GM23338 (cell line): ENCODE results near the gene TMED10. TPM values are rescaled to one million over a fixed set of nuclear protein-coding genes. Genes with fewer than 3 reads are reported as not detected.

Experiments used
- ATAC-seq: fragments of 200-7000 bp; cut with Tn5 transposase; 3 replicates; pipeline ENCODE4 v1.9.1; 2020
- DNase-seq: peaks from one replicate; pipeline ENCODE4 v3.0.0-alpha.2; 2015; ENCODE audit warnings: low spot score
- H2AFZ ChIP-seq: fragments of 200-600 bp; sonication (generic); 2 replicates; pipeline ENCODE4 v1.8.0; 2016; ENCODE audit warnings: antibody characterized with exemption, mild to moderate bottlenecking, moderate library complexity
- H3F3A ChIP-seq: fragments of 200-600 bp; sonication (generic); replicated peaks from 2 replicates; pipeline ENCODE4 v1.8.0; 2017; ENCODE audit warnings: antibody characterized with exemption, mixed run types, low read depth
- H3K27ac ChIP-seq: fragments of 200-600 bp; sonication (generic); 2 replicates; pipeline ENCODE4 v1.6.1; 2016; ENCODE audit warnings: low read depth
- H3K27me3 ChIP-seq: fragments of 200-600 bp; sonication (generic); 2 replicates; pipeline ENCODE4 v1.8.0; 2016; ENCODE audit warnings: mild to moderate bottlenecking, mixed run types, moderate library complexity; ENCODE audit not compliant: insufficient read depth
- H3K36me3 ChIP-seq: fragments of 200-600 bp; sonication (generic); 2 replicates; pipeline ENCODE4 v1.8.0; 2016; ENCODE audit warnings: mild to moderate bottlenecking; ENCODE audit not compliant: insufficient read depth
- H3K4me1 ChIP-seq: fragments of 200-600 bp; sonication (generic); 2 replicates; pipeline ENCODE4 v1.8.0; 2016; ENCODE audit warnings: mild to moderate bottlenecking, moderate library complexity; ENCODE audit not compliant: insufficient read depth
- H3K4me2 ChIP-seq: fragments of 200-600 bp; sonication (generic); 2 replicates; pipeline ENCODE4 v1.7.1; 2017; ENCODE audit warnings: mixed run types
- H3K4me3 ChIP-seq: fragments of 200-600 bp; sonication (generic); 2 replicates; pipeline ENCODE4 v1.6.1; 2016; ENCODE audit warnings: mixed run types
- H3K79me2 ChIP-seq: fragments of 200-600 bp; sonication (generic); replicated peaks from 2 replicates; pipeline ENCODE4 v1.8.0; 2017; ENCODE audit warnings: mild to moderate bottlenecking; ENCODE audit not compliant: insufficient read depth
- H3K9me2 ChIP-seq: fragments of 200-600 bp; sonication (generic); 2 replicates; pipeline ENCODE4 v1.8.0; 2017; ENCODE audit not compliant: insufficient read depth
- H4K20me1 ChIP-seq: fragments of 200-600 bp; sonication (generic); replicated peaks from 2 replicates; pipeline ENCODE4 v1.8.0; 2017; ENCODE audit warnings: mild to moderate bottlenecking; ENCODE audit not compliant: insufficient read depth
- H3K27ac Mint-ChIP-seq: 2 replicates; pipeline ENCODE4 v1.8.0; 2020; ENCODE audit warnings: inconsistent platforms, mild to moderate bottlenecking, moderate library complexity, mixed read lengths
- H3K27me3 Mint-ChIP-seq: 3 replicates; pipeline ENCODE4 v1.8.0; 2022; ENCODE audit warnings: low read depth, mild to moderate bottlenecking, moderate library complexity, mixed read lengths, inconsistent platforms; ENCODE audit not compliant: insufficient read depth, poor library complexity
- H3K36me3 Mint-ChIP-seq: 3 replicates; pipeline ENCODE4 v1.8.0; 2021; ENCODE audit warnings: low read depth, mild to moderate bottlenecking, inconsistent platforms, moderate library complexity, mixed read lengths
- H3K4me1 Mint-ChIP-seq: 3 replicates; pipeline ENCODE4 v1.8.0; 2020; ENCODE audit warnings: mild to moderate bottlenecking, inconsistent platforms, mixed read lengths
- H3K4me3 Mint-ChIP-seq: 3 replicates; pipeline ENCODE4 v1.8.0; 2021; ENCODE audit warnings: moderate library complexity, mild to moderate bottlenecking, inconsistent platforms, mixed read lengths
- H3K9me3 Mint-ChIP-seq: 3 replicates; pipeline ENCODE4 v1.8.0; 2020; ENCODE audit warnings: moderate library complexity, mild to moderate bottlenecking, inconsistent platforms, mixed read lengths
- CREB1 ChIP-seq: fragments of 250-450 bp; sonication (Bioruptor Pico); IDR thresholded peaks from 2 replicates; pipeline ENCODE4 v1.5.0; 2020; ENCODE audit warnings: low read depth, mild to moderate bottlenecking, moderate library complexity
- EZH2 ChIP-seq: fragments of 200-600 bp; sonication (generic); IDR thresholded peaks from one replicate; pipeline ENCODE4 v1.8.0; 2017; ENCODE audit warnings: antibody characterized with exemption, mild to moderate bottlenecking, low read depth; ENCODE audit not compliant: unreplicated experiment
- EZH2phosphoT487 ChIP-seq: fragments of 200-600 bp; sonication (generic); IDR thresholded peaks from one replicate; pipeline ENCODE4 v1.8.1; 2018; ENCODE audit warnings: antibody characterized with exemption; ENCODE audit not compliant: unreplicated experiment
- NANOG ChIP-seq: IDR thresholded peaks from 2 replicates; pipeline ENCODE4 v1.6.1; 2016; ENCODE audit warnings: antibody characterized with exemption, borderline replicate concordance
- POLR2AphosphoS5 ChIP-seq: IDR thresholded peaks from 2 replicates; pipeline ENCODE4 v1.6.1; 2016; ENCODE audit warnings: antibody characterized with exemption, low read depth
- STAT1 ChIP-seq: IDR thresholded peaks from one replicate; pipeline ENCODE4 v1.6.1; 2016; ENCODE audit warnings: antibody characterized with exemption; ENCODE audit not compliant: unreplicated experiment
- ZNF114 ChIP-seq: fragments of 250-450 bp; sonication (Bioruptor Pico); IDR thresholded peaks from 2 replicates; pipeline ENCODE4 v1.5.0; 2020; ENCODE audit warnings: mild to moderate bottlenecking, moderate library complexity
- ZNF331 ChIP-seq: fragments of 250-450 bp; sonication (Bioruptor Pico); IDR thresholded peaks from 2 replicates; pipeline ENCODE4 v1.5.0; 2020; ENCODE audit warnings: low read depth, mild to moderate bottlenecking, moderate library complexity
- polyA plus RNA-seq: library from polyadenylated mRNA; unstranded; fragments of >200 nt; fragmentation: Nextera tagmentation; extraction: Ambion mirVana; gene quantifications from 2 replicates; pipeline ENCODE4 v1.2.1, GENCODE V29; 2016
- total RNA-seq: library from RNA; depleted of rRNA; stranded (reverse); fragments of >200 nt; shearing (Covaris generic); gene quantifications from 2 replicates; pipeline ENCODE4 v1.2.3, GENCODE V29; 2014
- TF ChIP-seq, protein P1 (sequence below): fragments of 250-450 bp; sonication (Bioruptor Pico); IDR thresholded peaks from 2 replicates; pipeline ENCODE4 v1.5.0; 2020; ENCODE audit warnings: mild to moderate bottlenecking, moderate library complexity
- TF ChIP-seq, protein P2 (sequence below), 2 experiments: fragments of 200-600 bp in 1 of 2; sonication (generic) in 1 of 2; conservative IDR thresholded peaks; 2 replicates each; pipeline versions ENCODE4 v1.5.1 to v1.6.1; 2016 to 2017; ENCODE audit warnings: antibody characterized with exemption in 2 of 2, low read depth in 2 of 2, mild to moderate bottlenecking in 2 of 2, moderate library complexity in 1 of 2
- TF ChIP-seq, protein P3 (sequence below): IDR thresholded peaks from one replicate; pipeline ENCODE4 v1.6.1; 2018; ENCODE audit warnings: antibody characterized with exemption; ENCODE audit not compliant: unreplicated experiment
- TF ChIP-seq, protein P4 (sequence below): IDR thresholded peaks from 2 replicates; pipeline ENCODE4 v1.6.1; 2016; ENCODE audit warnings: antibody characterized with exemption

TMED10 gene
- total and polyA plus RNA-seq, 2 experiments from 2014 or later: 180 to 196 TPM

DNA sequence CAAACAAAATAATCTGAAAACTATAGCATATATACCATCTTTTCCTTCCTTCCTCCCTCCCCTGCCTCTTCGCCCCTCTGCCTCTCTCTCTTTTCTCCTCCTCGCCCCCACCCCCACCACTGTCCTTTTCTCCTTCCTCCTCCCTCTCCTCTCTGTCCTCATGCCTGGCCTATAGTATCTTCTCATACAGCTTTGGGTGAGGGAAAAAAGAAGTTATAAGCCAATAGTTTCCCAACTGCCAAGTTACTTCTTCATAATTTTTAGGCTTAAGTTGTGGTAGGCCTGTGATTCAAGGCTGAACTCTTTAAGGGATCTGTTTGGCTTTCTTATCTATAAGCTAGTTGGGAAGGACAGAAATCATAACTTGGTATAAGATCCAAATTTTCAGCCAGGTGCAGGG lies 9.1 kb downstream of the TMED10 start (continued):
- TF ChIP-seq STAT1: no peak
- no peak for TF ChIP-seq EZH2
- no peak for TF ChIP-seq ZNF331
- TF ChIP-seq NANOG: no peak
- no peak for TF ChIP-seq CREB1
- no peak for TF ChIP-seq POLR2AphosphoS5
- no peak for TF ChIP-seq EZH2phosphoT487

DNA sequence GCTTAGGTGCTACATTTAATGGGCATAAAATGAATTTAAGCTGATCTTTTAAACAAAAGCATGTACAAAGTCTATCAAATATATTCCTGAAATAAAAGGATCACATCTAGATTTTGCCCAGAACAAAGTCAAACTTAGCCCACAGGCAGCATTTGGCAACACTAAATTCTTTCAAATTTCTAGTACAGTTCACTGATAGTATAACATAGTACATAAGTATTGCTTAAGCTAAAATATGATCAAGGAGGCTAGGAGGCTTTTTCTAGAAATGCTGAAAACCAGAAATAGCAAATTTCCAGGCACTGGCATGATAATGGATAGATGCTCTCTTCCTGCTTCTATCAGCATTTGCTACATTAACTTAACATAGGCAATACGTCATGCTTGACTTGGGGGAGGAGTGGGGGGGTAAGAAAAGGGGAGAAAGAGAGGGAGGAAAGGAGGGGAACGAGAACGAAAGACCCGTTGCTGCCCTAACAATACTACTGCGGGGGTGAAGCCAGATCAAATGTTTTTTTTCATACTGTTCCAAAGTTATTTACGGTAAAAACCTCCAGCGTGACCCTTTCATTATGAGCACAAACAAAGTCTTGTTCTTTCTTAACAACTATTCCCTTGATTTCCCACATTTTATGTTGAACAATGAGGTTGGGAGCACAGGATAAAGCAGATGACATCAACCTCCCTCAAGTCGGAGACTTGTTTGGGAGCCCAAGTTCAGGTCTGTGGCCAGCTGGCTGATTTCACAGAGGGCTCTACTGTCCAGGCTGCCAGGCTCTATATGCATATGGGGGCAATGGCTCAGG lies 10.6 kb downstream of the TMED10 start:
- ATAC-seq: peak; percentile 49
- H3K4me3 Mint-ChIP-seq: no peak overlapping the region; the same call in 2 of the 3 replicates
- H4K20me1 ChIP-seq: peaks cover 27% of the 10 kb centered on the region
- TF ChIP-seq, protein P1, sequence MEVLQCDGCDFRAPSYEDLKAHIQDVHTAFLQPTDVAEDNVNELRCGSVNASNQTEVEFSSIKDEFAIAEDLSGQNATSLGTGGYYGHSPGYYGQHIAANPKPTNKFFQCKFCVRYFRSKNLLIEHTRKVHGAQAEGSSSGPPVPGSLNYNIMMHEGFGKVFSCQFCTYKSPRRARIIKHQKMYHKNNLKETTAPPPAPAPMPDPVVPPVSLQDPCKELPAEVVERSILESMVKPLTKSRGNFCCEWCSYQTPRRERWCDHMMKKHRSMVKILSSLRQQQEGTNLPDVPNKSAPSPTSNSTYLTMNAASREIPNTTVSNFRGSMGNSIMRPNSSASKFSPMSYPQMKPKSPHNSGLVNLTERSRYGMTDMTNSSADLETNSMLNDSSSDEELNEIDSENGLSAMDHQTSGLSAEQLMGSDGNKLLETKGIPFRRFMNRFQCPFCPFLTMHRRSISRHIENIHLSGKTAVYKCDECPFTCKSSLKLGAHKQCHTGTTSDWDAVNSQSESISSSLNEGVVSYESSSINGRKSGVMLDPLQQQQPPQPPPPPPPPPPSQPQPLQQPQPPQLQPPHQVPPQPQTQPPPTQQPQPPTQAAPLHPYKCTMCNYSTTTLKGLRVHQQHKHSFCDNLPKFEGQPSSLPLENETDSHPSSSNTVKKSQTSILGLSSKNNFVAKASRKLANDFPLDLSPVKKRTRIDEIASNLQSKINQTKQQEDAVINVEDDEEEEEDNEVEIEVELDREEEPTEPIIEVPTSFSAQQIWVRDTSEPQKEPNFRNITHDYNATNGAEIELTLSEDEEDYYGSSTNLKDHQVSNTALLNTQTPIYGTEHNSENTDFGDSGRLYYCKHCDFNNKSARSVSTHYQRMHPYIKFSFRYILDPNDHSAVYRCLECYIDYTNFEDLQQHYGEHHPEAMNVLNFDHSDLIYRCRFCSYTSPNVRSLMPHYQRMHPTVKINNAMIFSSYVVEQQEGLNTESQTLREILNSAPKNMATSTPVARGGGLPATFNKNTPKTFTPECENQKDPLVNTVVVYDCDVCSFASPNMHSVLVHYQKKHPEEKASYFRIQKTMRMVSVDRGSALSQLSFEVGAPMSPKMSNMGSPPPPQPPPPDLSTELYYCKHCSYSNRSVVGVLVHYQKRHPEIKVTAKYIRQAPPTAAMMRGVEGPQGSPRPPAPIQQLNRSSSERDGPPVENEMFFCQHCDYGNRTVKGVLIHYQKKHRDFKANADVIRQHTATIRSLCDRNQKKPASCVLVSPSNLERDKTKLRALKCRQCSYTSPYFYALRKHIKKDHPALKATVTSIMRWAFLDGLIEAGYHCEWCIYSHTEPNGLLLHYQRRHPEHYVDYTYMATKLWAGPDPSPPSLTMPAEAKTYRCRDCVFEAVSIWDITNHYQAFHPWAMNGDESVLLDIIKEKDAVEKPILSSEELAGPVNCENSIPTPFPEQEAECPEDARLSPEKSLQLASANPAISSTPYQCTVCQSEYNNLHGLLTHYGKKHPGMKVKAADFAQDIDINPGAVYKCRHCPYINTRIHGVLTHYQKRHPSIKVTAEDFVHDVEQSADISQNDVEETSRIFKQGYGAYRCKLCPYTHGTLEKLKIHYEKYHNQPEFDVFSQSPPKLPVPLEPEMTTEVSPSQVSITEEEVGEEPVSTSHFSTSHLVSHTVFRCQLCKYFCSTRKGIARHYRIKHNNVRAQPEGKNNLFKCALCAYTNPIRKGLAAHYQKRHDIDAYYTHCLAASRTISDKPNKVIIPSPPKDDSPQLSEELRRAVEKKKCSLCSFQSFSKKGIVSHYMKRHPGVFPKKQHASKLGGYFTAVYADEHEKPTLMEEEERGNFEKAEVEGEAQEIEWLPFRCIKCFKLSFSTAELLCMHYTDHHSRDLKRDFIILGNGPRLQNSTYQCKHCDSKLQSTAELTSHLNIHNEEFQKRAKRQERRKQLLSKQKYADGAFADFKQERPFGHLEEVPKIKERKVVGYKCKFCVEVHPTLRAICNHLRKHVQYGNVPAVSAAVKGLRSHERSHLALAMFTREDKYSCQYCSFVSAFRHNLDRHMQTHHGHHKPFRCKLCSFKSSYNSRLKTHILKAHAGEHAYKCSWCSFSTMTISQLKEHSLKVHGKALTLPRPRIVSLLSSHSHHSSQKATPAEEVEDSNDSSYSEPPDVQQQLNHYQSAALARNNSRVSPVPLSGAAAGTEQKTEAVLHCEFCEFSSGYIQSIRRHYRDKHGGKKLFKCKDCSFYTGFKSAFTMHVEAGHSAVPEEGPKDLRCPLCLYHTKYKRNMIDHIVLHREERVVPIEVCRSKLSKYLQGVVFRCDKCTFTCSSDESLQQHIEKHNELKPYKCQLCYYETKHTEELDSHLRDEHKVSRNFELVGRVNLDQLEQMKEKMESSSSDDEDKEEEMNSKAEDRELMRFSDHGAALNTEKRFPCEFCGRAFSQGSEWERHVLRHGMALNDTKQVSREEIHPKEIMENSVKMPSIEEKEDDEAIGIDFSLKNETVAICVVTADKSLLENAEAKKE (CRISPR knock-in tag): no peak
- TF ChIP-seq, protein P2, sequence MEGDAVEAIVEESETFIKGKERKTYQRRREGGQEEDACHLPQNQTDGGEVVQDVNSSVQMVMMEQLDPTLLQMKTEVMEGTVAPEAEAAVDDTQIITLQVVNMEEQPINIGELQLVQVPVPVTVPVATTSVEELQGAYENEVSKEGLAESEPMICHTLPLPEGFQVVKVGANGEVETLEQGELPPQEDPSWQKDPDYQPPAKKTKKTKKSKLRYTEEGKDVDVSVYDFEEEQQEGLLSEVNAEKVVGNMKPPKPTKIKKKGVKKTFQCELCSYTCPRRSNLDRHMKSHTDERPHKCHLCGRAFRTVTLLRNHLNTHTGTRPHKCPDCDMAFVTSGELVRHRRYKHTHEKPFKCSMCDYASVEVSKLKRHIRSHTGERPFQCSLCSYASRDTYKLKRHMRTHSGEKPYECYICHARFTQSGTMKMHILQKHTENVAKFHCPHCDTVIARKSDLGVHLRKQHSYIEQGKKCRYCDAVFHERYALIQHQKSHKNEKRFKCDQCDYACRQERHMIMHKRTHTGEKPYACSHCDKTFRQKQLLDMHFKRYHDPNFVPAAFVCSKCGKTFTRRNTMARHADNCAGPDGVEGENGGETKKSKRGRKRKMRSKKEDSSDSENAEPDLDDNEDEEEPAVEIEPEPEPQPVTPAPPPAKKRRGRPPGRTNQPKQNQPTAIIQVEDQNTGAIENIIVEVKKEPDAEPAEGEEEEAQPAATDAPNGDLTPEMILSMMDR (conservative IDR thresholded peaks at IDR 0.05; ENCODE audit: low read depth in 2 of 2): no peak
- no peak for TF ChIP-seq STAT1
- TF ChIP-seq POLR2AphosphoS5: no peak
- TF ChIP-seq, protein P3, sequence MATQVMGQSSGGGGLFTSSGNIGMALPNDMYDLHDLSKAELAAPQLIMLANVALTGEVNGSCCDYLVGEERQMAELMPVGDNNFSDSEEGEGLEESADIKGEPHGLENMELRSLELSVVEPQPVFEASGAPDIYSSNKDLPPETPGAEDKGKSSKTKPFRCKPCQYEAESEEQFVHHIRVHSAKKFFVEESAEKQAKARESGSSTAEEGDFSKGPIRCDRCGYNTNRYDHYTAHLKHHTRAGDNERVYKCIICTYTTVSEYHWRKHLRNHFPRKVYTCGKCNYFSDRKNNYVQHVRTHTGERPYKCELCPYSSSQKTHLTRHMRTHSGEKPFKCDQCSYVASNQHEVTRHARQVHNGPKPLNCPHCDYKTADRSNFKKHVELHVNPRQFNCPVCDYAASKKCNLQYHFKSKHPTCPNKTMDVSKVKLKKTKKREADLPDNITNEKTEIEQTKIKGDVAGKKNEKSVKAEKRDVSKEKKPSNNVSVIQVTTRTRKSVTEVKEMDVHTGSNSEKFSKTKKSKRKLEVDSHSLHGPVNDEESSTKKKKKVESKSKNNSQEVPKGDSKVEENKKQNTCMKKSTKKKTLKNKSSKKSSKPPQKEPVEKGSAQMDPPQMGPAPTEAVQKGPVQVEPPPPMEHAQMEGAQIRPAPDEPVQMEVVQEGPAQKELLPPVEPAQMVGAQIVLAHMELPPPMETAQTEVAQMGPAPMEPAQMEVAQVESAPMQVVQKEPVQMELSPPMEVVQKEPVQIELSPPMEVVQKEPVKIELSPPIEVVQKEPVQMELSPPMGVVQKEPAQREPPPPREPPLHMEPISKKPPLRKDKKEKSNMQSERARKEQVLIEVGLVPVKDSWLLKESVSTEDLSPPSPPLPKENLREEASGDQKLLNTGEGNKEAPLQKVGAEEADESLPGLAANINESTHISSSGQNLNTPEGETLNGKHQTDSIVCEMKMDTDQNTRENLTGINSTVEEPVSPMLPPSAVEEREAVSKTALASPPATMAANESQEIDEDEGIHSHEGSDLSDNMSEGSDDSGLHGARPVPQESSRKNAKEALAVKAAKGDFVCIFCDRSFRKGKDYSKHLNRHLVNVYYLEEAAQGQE: no peak
- TF ChIP-seq, protein P4, sequence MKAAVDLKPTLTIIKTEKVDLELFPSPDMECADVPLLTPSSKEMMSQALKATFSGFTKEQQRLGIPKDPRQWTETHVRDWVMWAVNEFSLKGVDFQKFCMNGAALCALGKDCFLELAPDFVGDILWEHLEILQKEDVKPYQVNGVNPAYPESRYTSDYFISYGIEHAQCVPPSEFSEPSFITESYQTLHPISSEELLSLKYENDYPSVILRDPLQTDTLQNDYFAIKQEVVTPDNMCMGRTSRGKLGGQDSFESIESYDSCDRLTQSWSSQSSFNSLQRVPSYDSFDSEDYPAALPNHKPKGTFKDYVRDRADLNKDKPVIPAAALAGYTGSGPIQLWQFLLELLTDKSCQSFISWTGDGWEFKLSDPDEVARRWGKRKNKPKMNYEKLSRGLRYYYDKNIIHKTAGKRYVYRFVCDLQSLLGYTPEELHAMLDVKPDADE: no peak
- TF ChIP-seq CREB1: no peak
- TF ChIP-seq ZNF114 (CRISPR knock-in tag): no peak
- no peak for TF ChIP-seq EZH2

More for the DNA sequence above, 10.6 kb downstream of the TMED10 start:
- peaks cover 98% of the 10 kb centered on the region for H3K79me2 ChIP-seq
- peaks cover 25% of the 10 kb centered on the region for H3K4me1 ChIP-seq
- no peak for DNase-seq
- H3K27ac ChIP-seq: no peak overlapping the region
- no peak overlapping the region for H3K4me2 ChIP-seq
- Mint-ChIP-seq H3K9me3 (no peaks in the 10 kb centered on the region), H3K27me3 (peaks cover 5% of the 10 kb centered on the region), H3K27ac (no peak overlapping the region), H3K4me1 (peaks cover 21% of the 10 kb centered on the region), H3K36me3 (no peaks in the 10 kb centered on the region)
- H3F3A ChIP-seq: no peaks in the 10 kb centered on the region
- H3K36me3 ChIP-seq: no peaks in the 10 kb centered on the region
- H2AFZ ChIP-seq: no peak overlapping the region
- no peaks in the 10 kb centered on the region for H3K27me3 ChIP-seq
- no peak overlapping the region for H3K4me3 ChIP-seq
- no peaks in the 10 kb centered on the region for H3K9me2 ChIP-seq
